RWPE1 (cell line): ENCODE measurements around the gene ZNF32.
A peak's percentile ranks its signal among the peaks of the same experiment; 100 is the strongest.
"Not testable (repeated sequence)": the region's sequence is repeated elsewhere in the genome, so short reads cannot be mapped to it uniquely, and the experiment has no call there.

Source experiments
- CTCF ChIA-PET: fragments of 350-600 bp; sonication (Branson Sonifier 250); formaldehyde crosslinking; extraction: SDS; loops from one replicate; lab custom pipeline; 2021; lab: Yijun Ruan, JAX
- POLR2A ChIA-PET: fragments of 400-600 bp; formaldehyde crosslinking; extraction: SDS; loops from one replicate; lab custom pipeline; 2020; ENCODE audit warnings: antibody characterized with exemption; ENCODE audit not compliant: low non-redundant PET; lab: Yijun Ruan, JAX
- DNase-seq: peaks from one replicate; pipeline ENCODE4 v3.0.0; 2012; ENCODE audit warnings: low spot score
- H3K27ac ChIP-seq: fragments of 450-650 bp; 2 replicates; pipeline ENCODE4 v1.5.1; 2017
- TF ChIP-seq, protein P1 (sequence below): fragments of 450-650 bp; conservative IDR thresholded peaks from 2 replicates; pipeline ENCODE4 v1.5.1; 2017; ENCODE audit warnings: low read depth, mild to moderate bottlenecking

Gene ZNF32

DNA sequence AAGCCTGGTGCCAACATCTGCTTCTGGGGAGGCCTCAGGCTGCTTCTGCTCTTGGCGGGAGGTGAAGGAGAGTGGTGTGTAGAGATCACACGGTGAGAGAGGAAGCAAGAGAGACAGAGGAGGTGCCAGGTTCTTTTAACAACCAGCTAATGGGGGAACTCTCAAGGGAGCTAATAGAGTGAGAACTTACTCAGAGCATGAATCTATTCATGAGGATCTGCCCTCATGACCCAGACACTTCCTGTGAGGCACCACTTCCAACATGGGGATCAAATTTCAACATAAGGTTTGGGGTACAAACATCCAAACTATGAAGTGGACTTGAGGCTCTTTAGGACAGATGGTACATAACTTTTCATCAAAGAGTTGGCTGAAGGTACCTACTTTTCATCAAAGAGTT lies 5.1 kb upstream of the ZNF32 start:
- POLR2A ChIA-PET: no interaction called here
- H3K27ac ChIP-seq: no peak overlapping the region
- CTCF ChIA-PET: interaction anchor here (0.6 kb wide), 1 partner anchor 1366 kb away, joined by 5 read pairs; no protein-coding TSS in a partner anchor
- TF ChIP-seq, protein P1, sequence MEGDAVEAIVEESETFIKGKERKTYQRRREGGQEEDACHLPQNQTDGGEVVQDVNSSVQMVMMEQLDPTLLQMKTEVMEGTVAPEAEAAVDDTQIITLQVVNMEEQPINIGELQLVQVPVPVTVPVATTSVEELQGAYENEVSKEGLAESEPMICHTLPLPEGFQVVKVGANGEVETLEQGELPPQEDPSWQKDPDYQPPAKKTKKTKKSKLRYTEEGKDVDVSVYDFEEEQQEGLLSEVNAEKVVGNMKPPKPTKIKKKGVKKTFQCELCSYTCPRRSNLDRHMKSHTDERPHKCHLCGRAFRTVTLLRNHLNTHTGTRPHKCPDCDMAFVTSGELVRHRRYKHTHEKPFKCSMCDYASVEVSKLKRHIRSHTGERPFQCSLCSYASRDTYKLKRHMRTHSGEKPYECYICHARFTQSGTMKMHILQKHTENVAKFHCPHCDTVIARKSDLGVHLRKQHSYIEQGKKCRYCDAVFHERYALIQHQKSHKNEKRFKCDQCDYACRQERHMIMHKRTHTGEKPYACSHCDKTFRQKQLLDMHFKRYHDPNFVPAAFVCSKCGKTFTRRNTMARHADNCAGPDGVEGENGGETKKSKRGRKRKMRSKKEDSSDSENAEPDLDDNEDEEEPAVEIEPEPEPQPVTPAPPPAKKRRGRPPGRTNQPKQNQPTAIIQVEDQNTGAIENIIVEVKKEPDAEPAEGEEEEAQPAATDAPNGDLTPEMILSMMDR: no peak
- DNase-seq: no peak

DNA sequence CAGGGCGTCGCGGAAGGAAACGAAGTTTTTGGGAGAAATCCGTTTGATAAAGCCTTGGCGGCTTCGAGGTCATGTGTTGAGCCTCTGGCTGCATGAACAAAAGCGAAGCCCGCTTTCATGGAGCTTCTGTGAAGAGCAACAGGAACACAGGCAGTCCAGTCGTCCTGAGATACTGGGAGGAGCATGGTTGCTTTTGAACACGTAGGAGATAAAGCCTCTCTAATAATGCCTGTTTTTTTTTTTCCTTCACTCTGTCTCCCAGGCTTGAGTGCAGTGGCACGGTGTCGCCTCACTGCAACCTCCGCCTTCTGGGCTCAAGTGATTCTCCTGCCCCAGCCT lies 473 bp upstream of the ZNF32 start:
- ChIA-PET CTCF (no interaction called here), POLR2A (interaction anchor here (0.6 to 0.8 kb wide), 2 partner anchors 126 to 1253 kb away, joined by 3 read pairs; no protein-coding TSS in a partner anchor)
- DNase-seq: no peak
- TF ChIP-seq, protein P1: no peak
- peak overlapping the region; percentile 47; the same call in 1 of the 2 replicates for H3K27ac ChIP-seq

DNA sequence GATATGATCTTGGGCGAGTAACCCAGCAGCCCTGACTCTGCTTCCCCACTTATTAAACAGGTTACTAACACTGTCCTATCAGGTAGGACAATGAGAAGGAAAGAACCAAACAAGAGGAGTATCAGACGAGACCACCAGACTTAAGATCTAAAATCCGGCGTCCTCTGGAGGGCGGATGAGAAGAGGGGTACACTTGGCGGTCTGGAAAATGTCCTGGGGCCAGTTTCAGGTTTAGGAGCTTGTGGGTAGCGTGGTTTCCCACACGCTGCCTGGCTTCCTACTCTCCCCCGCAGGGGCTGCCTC lies 635 bp downstream of the ZNF32 start:
- TF ChIP-seq, protein P1: no peak
- POLR2A ChIA-PET: no interaction called here
- CTCF ChIA-PET: no interaction called here
- peak overlapping the region; percentile 47 for H3K27ac ChIP-seq
- DNase-seq: no peak

DNA sequence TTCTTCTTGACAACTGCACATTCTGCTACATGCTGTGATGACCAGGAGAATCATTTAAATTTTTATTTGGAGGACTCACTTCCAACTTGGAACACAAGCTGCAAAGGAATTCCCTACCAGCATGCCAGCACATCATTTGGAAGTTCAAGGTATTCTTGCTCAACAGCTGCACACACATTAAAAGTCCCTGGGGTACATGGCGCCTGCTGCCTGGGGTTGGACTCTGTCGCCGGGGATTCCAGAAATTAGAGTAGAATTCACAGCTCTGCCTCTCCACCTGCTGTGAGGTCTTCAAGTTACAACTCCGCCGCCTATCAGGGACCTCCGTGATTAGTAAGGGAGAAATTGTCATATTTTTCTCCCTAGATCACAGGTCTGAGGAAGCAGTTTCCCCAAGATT lies 1.1 kb downstream of the ZNF32 start:
- ChIA-PET CTCF (no interaction called here), POLR2A (no interaction called here)
- no peak overlapping the region for H3K27ac ChIP-seq
- no peak for DNase-seq
- TF ChIP-seq, protein P1: no peak

DNA sequence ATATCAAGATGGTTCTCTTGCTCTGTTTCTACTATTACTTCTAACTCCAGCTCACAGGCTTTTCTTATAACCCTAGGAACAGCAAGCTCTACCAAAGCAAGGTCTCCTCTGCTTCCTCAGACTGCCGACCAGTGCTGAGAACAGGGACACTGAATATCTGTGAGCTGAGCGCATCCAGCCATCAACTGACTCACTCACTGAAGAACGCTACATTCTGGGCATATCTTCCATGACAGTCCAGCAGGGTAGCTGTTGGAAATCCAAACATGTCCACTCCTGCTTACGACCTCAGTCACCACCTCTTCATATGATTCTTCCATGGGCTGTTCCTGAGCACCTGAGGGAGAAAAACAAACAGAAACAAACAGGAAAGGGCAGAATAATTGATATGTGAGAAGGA lies 2.8 kb downstream of the ZNF32 start:
- POLR2A ChIA-PET: no interaction called here
- TF ChIP-seq, protein P1: no peak
- H3K27ac ChIP-seq: no peak overlapping the region
- CTCF ChIA-PET: no interaction called here
- no peak for DNase-seq

DNA sequence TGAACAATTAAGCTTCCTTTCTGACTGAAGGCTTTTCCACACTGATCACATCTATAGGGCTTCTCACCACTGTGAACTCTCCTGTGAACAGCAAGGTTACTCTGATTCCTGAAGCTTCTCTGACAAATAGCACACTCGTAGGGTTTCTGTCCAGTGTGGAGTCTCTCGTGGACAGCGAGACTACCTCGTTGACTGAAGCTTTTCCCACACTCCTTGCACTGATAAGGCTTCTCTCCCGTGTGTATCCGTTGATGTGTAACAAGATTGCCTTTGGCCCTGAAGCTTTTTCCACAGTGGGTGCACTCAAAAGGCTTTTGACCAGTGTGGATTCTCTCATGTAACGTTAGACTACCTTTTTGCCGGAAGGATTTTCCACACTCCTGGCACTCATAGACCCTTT lies 4.4 kb downstream of the ZNF32 start:
- DNase-seq: no peak
- CTCF ChIA-PET: no interaction called here
- no peak overlapping the region for H3K27ac ChIP-seq
- TF ChIP-seq, protein P1: no peak
- POLR2A ChIA-PET: no interaction called here

DNA sequence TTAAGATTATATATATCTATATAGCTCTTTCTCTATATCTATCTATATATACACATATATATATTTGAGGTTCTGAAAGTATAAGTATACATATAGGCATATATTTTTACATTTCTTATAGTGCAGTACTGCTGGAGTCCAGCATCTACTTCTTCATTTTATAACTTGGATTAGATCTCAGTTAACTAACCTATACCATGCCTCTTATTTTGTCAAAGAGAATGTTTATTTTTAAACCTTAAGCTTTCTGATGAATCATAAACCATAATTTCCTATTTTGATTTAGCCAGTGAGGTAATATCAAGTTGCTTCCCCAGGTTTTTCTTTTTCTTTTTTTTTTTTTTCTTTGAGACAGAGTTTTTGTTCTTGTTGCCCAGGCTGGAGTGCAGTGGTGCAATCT lies 8.1 kb downstream of the ZNF32 start:
- POLR2A ChIA-PET: no interaction called here
- H3K27ac ChIP-seq: no peak overlapping the region
- TF ChIP-seq, protein P1: no peak
- CTCF ChIA-PET: no interaction called here
- DNase-seq: no peak

DNA sequence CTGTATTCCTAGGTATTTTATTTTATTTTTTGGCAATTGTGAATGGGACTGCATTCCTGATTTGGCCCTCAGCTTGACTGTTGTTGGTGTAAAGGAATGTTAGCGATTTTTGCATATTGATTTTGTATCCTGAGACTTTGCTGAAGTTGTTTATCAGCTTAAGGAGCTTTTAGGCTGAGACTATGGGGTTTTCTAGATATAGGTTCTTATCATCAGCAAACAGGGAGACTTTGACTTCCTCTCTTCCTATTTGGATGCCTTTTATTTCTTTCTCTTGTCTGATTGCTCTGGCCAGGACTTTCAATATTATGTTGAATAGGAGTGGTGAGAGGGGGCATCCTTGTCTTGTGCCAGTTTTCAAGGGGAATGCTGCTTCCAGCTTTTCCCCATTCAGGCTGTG lies 12.9 kb downstream of the ZNF32 start:
- POLR2A ChIA-PET, H3K27ac ChIP-seq, DNase-seq, CTCF ChIA-PET: not testable (repeated sequence)
